Measurements from ENCODE around the gene UBE2H.

Gene UBE2H

GRCh38 chr7:129919492-129919891 is 33.3 kb downstream of the UBE2H start:
- no peak for TF ChIP-seq CTCF (conservative IDR thresholded peaks at IDR 0.05)
- H3K27ac ChIP-seq, result no peak overlapping the region

GRCh38 chr7:129918922-129919321 is 33.8 kb downstream of the UBE2H start:
- TF ChIP-seq CTCF (conservative IDR thresholded peaks at IDR 0.05), result no peak
- no peak overlapping the region for H3K27ac ChIP-seq

GRCh38 chr7:129917934-129918333 is 34.8 kb downstream of the UBE2H start:
- no peak for TF ChIP-seq CTCF (conservative IDR thresholded peaks at IDR 0.05)
- peak overlapping the region; percentile 38; the same call in 1 of the 2 replicates for H3K27ac ChIP-seq

GRCh38 chr7:129914536-129915272 is 38.1 kb downstream of the UBE2H start:
- TF ChIP-seq CTCF (conservative IDR thresholded peaks at IDR 0.05), result no peak
- no peak overlapping the region for H3K27ac ChIP-seq

- H3K27ac ChIP-seq, result no peak overlapping the region
- no peak for TF ChIP-seq CTCF (conservative IDR thresholded peaks at IDR 0.05)
Observed at GRCh38 chr7:129913428-129913827, 39.3 kb downstream of the UBE2H start.

- TF ChIP-seq CTCF (conservative IDR thresholded peaks at IDR 0.05), result no peak
- no peak overlapping the region for H3K27ac ChIP-seq
Observed at GRCh38 chr7:129911790-129912189, 41.0 kb downstream of the UBE2H start.

- H3K27ac ChIP-seq, result no peak overlapping the region
- no peak for TF ChIP-seq CTCF (conservative IDR thresholded peaks at IDR 0.05)
Observed at GRCh38 chr7:129909669-129910068, 43.1 kb downstream of the UBE2H start.

Data from VCaP (cell line).